ENCODE results near the gene PMPCA.

Gene PMPCA

GRCh38 chr9:136410500-136411287 lies at the start of gene PMPCA, which contains the start of gene ENTR1:
TSS of gene PMPCA (plus strand) at chr9:136410658. CDS start at chr9:136410669, 11 bp downstream.
TSS of gene ENTR1 (minus strand) at chr9:136410614. CDS start at chr9:136410397, 217 bp downstream.
- DNase-seq (ENCODE audit: low read depth), result peak; percentile 39

GRCh38 chr9:136361047-136361753 lies 49.3 kb upstream of the PMPCA start:
- no peak for DNase-seq (ENCODE audit: low read depth)

- no peak for DNase-seq (ENCODE audit: low read depth)
These were observed 48.6 kb upstream of the PMPCA start for GRCh38 chr9:136361754-136362449.

- no peak for DNase-seq (ENCODE audit: low read depth)
These were observed 48.0 kb upstream of the PMPCA start for GRCh38 chr9:136362450-136362784.

GRCh38 chr9:136363106-136363948 lies 47.1 kb upstream of the PMPCA start, which contains the start of gene DNLZ:
TSS of gene DNLZ (minus strand) at chr9:136363744. CDS start at chr9:136363714, 30 bp downstream.
- peak; percentile 51 for DNase-seq (ENCODE audit: low read depth)

- no peak for DNase-seq (ENCODE audit: low read depth)
These were observed 46.3 kb upstream of the PMPCA start for GRCh38 chr9:136363949-136364748.

GRCh38 chr9:136364942-136365774 lies 45.3 kb upstream of the PMPCA start:
- DNase-seq (ENCODE audit: low read depth), result no peak

- DNase-seq (ENCODE audit: low read depth), result no peak
These were observed 44.7 kb upstream of the PMPCA start for GRCh38 chr9:136365775-136366222.

- no peak for DNase-seq (ENCODE audit: low read depth)
These were observed 43.6 kb upstream of the PMPCA start for GRCh38 chr9:136366826-136367225.

- DNase-seq (ENCODE audit: low read depth), result no peak
These were observed 42.9 kb upstream of the PMPCA start for GRCh38 chr9:136367296-136368145.

GRCh38 chr9:136368190-136368589 lies 42.3 kb upstream of the PMPCA start:
- DNase-seq (ENCODE audit: low read depth), result no peak

GRCh38 chr9:136370037-136370436 lies 40.4 kb upstream of the PMPCA start:
- DNase-seq (ENCODE audit: low read depth), result no peak

- DNase-seq (ENCODE audit: low read depth), result no peak
These were observed 39.5 kb upstream of the PMPCA start for GRCh38 chr9:136370687-136371532.

GRCh38 chr9:136371533-136371880 lies 39.0 kb upstream of the PMPCA start:
- DNase-seq (ENCODE audit: low read depth), result no peak

- no peak for DNase-seq (ENCODE audit: low read depth)
These were observed 38.5 kb upstream of the PMPCA start for GRCh38 chr9:136372006-136372405.

GRCh38 chr9:136372561-136373299 lies 37.7 kb upstream of the PMPCA start:
- DNase-seq (ENCODE audit: low read depth), result no peak
